Activated B cell treated with CpG ODN at 0.5 μM for 24 hours (primary cell): ENCODE data around the gene COPE. TPM values are rescaled to one million over a fixed set of nuclear protein-coding genes. Genes with fewer than 3 reads are reported as not detected.
A peak's percentile ranks its signal among the peaks of the same experiment; 100 is the strongest.
"Not testable (repeated sequence)": the region's sequence is repeated elsewhere in the genome, so short reads cannot be mapped to it uniquely, and the experiment has no call there.

ENCODE experiments used
- ATAC-seq: fragments of 200-7000 bp; cut with Tn5 transposase; one replicate; pipeline ENCODE4 v1.10.0; 2021; ENCODE audit warnings: low read depth, mild to moderate bottlenecking, moderate library complexity
- CTCF ChIA-PET: fragments of 350-600 bp; sonication (Branson Sonifier 250); formaldehyde crosslinking; loops from one replicate; lab custom pipeline; 2021; ENCODE audit warnings: antibody characterized with exemption; lab: Charles Lee
- POLR2A ChIA-PET: fragments of 350-600 bp; sonication (Branson Sonifier 250); formaldehyde crosslinking; loops from one replicate; lab custom pipeline; 2021; ENCODE audit warnings: antibody characterized with exemption; lab: Charles Lee
- DNase-seq: peaks from one replicate; pipeline ENCODE4 v3.0.0; 2022
- H3K27ac Mint-ChIP-seq: one replicate; pipeline ENCODE4 v1.8.0; 2020; ENCODE audit warnings: mixed read lengths
- H3K27me3 Mint-ChIP-seq: one replicate; pipeline ENCODE4 v1.8.0; 2021; ENCODE audit warnings: mixed read lengths
- H3K36me3 Mint-ChIP-seq: one replicate; pipeline ENCODE4 v1.8.0; 2021; ENCODE audit warnings: low read depth, mixed read lengths
- H3K4me1 Mint-ChIP-seq: one replicate; pipeline ENCODE4 v1.8.0; 2021; ENCODE audit warnings: mixed read lengths
- H3K4me3 Mint-ChIP-seq: one replicate; pipeline ENCODE4 v1.8.0; 2020; ENCODE audit warnings: mild to moderate bottlenecking, mixed read lengths
- H3K9me3 Mint-ChIP-seq: one replicate; pipeline ENCODE4 v1.8.0; 2020; ENCODE audit warnings: mixed read lengths
- CTCF ChIP-seq: fragments of 200-600 bp; IDR thresholded peaks from one replicate; pipeline ENCODE4 v1.8.0; 2022; ENCODE audit warnings: antibody characterized with exemption, mild to moderate bottlenecking
- intact Hi-C: fragments of 100-400 bp; cut with micrococcal nuclease; formaldehyde crosslinking; loops from one replicate; pipeline ENCODE4 v1.15.1; 2024
- total RNA-seq: library from RNA; stranded (reverse); gene quantifications from 2 replicates; pipeline ENCODE4 v1.2.3, GENCODE V29; 2022

Gene COPE
- total RNA-seq, 1 donor from 2014 or later, result 253 TPM

DNA sequence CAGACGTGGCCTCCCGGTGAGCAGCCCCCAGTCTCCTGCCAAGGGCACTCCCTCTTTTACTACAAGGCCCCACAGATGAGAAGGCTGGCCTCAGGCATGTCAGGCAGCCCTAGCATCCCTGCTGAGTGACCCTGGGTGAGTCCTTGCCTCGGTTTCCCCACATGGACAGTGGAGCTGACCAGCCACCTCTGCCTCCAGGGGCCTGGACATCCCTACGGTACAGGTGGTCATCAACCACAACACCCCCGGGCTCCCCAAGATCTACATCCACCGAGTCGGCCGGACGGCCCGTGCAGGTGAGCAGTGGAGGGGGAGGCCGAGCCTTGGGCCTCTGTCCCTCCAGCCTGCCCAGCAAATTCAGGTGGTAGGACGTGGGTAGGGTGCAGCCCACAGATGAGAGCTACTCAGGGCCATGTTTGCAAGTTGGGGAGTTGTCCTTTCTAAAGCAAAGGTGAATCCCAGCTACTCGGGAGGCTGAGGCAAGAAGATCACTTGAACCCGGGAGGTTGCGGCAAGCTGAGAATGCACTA, 5.6 kb upstream of the COPE start:
- DNase-seq (no peak), ATAC-seq (no peak)
- POLR2A ChIA-PET, result no interaction called here
- intact Hi-C loops, result no loop called here
- TF ChIP-seq CTCF, result no peak
- Mint-ChIP-seq H3K27ac (no peak overlapping the region), H3K36me3 (peaks cover 66% of the 10 kb centered on the region), H3K9me3 (no peaks in the 10 kb centered on the region), H3K27me3 (no peaks in the 10 kb centered on the region), H3K4me3 (no peak overlapping the region), H3K4me1 (peaks cover 13% of the 10 kb centered on the region)
- CTCF ChIA-PET, result no interaction called here

DNA sequence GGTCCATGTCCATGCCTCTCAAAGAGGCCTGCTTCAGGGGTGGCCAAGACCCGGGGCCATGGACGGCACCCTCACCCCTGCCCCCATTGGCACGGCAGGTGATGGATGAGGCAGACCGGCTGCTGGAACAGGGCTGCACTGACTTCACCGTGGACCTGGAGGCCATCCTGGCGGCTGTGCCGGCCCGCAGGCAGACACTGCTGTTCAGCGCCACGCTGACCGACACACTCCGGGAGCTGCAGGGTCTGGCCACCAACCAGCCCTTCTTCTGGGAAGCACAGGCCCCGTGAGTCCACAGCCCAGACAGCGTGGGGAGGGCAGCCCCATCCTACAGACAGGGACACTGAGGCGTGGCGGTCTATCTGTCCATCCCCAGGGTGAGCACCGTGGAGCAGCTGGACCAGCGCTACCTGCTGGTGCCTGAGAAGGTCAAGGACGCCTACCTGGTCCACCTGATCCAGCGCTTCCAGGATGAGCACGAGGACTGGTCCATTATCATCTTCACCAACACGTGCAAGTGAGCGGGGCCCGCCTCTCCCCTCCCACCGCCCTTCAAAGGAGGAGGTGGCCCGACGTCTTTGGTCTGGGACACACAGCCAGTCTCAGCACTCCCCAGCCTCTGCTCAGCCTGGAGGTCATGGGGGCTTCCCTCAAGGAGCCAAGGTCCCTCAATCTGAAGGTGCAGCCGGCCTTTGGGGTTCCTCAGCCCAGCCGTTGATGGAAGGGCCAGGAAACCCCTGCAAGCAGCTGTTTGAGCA, 3.2 kb upstream of the COPE start:
- intact Hi-C loops, result no loop called here
- ChIA-PET CTCF (no interaction called here), POLR2A (no interaction called here)
- no peak overlapping the region for H3K4me3 Mint-ChIP-seq
- ATAC-seq (no peak), DNase-seq (no peak)
- no peaks in the 10 kb centered on the region for H3K27me3 Mint-ChIP-seq
- no peak for TF ChIP-seq CTCF
- H3K36me3 Mint-ChIP-seq, result peaks cover 68% of the 10 kb centered on the region
- H3K4me1 Mint-ChIP-seq, result peaks cover 33% of the 10 kb centered on the region
- H3K9me3 Mint-ChIP-seq, result no peaks in the 10 kb centered on the region
- H3K27ac Mint-ChIP-seq, result no peak overlapping the region

GRCh38 chr19:18921593-18921992, 2.4 kb upstream of the COPE start:
- TF ChIP-seq CTCF, result no peak
- POLR2A ChIA-PET, result interaction anchor here (0.6 kb wide), 1 partner anchor 9 kb away, joined by 3 read pairs; no protein-coding TSS in a partner anchor

GRCh38 chr19:18920400-18920799, 1.2 kb upstream of the COPE start:
- Mint-ChIP-seq H3K4me1 (peaks cover 41% of the 10 kb centered on the region), H3K27me3 (no peaks in the 10 kb centered on the region), H3K36me3 (peaks cover 60% of the 10 kb centered on the region), H3K9me3 (no peaks in the 10 kb centered on the region), H3K4me3 (peak overlapping the region; percentile 91), H3K27ac (no peak overlapping the region)
- no peak for TF ChIP-seq CTCF
- ChIA-PET CTCF (interaction anchor here (0.9 kb wide), 1 partner anchor 21 kb away, joined by 3 read pairs; the partner anchor contains the start of gene HOMER3), POLR2A (interaction anchor here (0.7 kb wide), 1 partner anchor 717 kb away, joined by 4 read pairs; the partner anchor contains the start of gene RAB3A)
- intact Hi-C loops, result no loop called here
- ATAC-seq, result no peak
- DNase-seq, result no peak

More at GRCh38 chr19:18921593-18921992, 2.4 kb upstream of the COPE start:
- Mint-ChIP-seq H3K9me3 (no peaks in the 10 kb centered on the region), H3K27ac (no peak overlapping the region), H3K4me1 (peaks cover 37% of the 10 kb centered on the region), H3K27me3 (no peaks in the 10 kb centered on the region), H3K36me3 (peaks cover 64% of the 10 kb centered on the region), H3K4me3 (peak overlapping the region; percentile 48)
- intact Hi-C loops, result no loop called here
- no peak for DNase-seq
- CTCF ChIA-PET, result no interaction called here
- no peak for ATAC-seq

- CTCF ChIA-PET, result interaction anchor here (0.9 to 1.2 kb wide), 3 partner anchors 22 to 469 kb away, joined by 3 to 4 read pairs (median 3); partner anchors contain the start of genes HOMER3 and KXD1
- TF ChIP-seq CTCF, result no peak
- ATAC-seq (no peak), DNase-seq (no peak)
- H3K4me3 Mint-ChIP-seq, result peak overlapping the region; percentile 91
- intact Hi-C loops, result loop anchor here (1.0 to 10.0 kb wide), 13 partner anchors 12 to 400 kb away; partner anchors contain the start of genes ARMC6, BORCS8, CRTC1 and ELL
- H3K4me1 Mint-ChIP-seq, result peaks cover 46% of the 10 kb centered on the region
- H3K9me3 Mint-ChIP-seq, result no peaks in the 10 kb centered on the region
- no peaks in the 10 kb centered on the region for H3K27me3 Mint-ChIP-seq
- POLR2A ChIA-PET, result interaction anchor here (0.5 to 2.0 kb wide), 22 partner anchors 8 to 640 kb away, joined by 3 to 23 read pairs (median 4); partner anchors contain the start of genes KXD1, REX1BD, SLC25A42 and UBA52
- H3K27ac Mint-ChIP-seq, result peak overlapping the region; percentile 60
- peaks cover 64% of the 10 kb centered on the region for H3K36me3 Mint-ChIP-seq
These were observed 670 bp upstream of the COPE start for GRCh38 chr19:18919900-18920214.

DNA sequence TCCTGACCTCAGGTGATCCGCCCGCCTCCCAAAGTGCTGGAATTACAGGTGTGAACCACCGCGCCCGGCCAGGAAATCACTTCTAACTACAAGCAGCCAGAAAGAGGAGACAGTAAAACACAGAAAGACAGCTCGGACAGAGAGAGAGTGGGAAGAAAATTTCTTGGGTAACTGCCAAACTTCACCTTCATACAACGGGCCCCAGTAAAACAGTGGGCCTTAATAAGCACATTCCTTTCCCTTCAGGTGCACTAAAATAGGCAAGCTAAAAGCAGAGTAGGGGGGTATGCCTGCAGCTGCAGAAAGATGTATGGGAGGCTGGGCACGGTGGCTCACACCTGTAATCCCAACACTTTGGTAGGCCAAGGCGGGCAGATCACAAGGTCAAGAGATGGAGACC, 1.6 kb downstream of the COPE start:
- intact Hi-C loops, result loop anchor here (5.0 to 10.0 kb wide), 5 partner anchors 145 to 330 kb away; partner anchors contain the start of genes CRTC1, REX1BD, SLC25A42 and TMEM161A
- Mint-ChIP-seq H3K36me3 (peaks cover 56% of the 10 kb centered on the region), H3K4me1 (peaks cover 49% of the 10 kb centered on the region), H3K4me3 (peak overlapping the region; percentile 52)
- POLR2A ChIA-PET, CTCF ChIA-PET, DNase-seq, H3K27me3 Mint-ChIP-seq, H3K9me3 Mint-ChIP-seq, ATAC-seq, H3K27ac Mint-ChIP-seq: not testable (repeated sequence)
